Endodermal cell (in vitro differentiated cells): ENCODE results near the gene SMARCC1. TPM values are rescaled to one million over a fixed set of nuclear protein-coding genes. Genes with fewer than 3 reads are reported as not detected.

ENCODE experiments used
- DNase-seq: peaks from one replicate; pipeline ENCODE4 v3.0.0-alpha.2; 2017
- H3K27ac ChIP-seq: 2 replicates; pipeline ENCODE4 v1.5.1; 2013; ENCODE audit warnings: mild to moderate bottlenecking, low read depth, low read length, moderate library complexity
- H3K27me3 ChIP-seq: 2 replicates; pipeline ENCODE4 v1.6.1; 2013; ENCODE audit warnings: mild to moderate bottlenecking, low read length, moderate library complexity; ENCODE audit not compliant: insufficient read depth, control insufficient read depth, poor library complexity, severe bottlenecking
- H3K36me3 ChIP-seq: 2 replicates; pipeline ENCODE4 v1.7.0; 2013; ENCODE audit warnings: mild to moderate bottlenecking, low read length, moderate library complexity; ENCODE audit not compliant: control insufficient read depth, insufficient read depth
- H3K4me1 ChIP-seq: one replicate; pipeline ENCODE4 v1.7.0; 2013; ENCODE audit warnings: low read length; ENCODE audit not compliant: control insufficient read depth, insufficient read depth
- H3K4me3 ChIP-seq: 2 replicates; pipeline ENCODE4 v1.5.1; 2013; ENCODE audit warnings: mild to moderate bottlenecking, low read length, moderate library complexity
- H3K9ac ChIP-seq: 2 replicates; pipeline ENCODE4 v1.6.1; 2013; ENCODE audit warnings: mild to moderate bottlenecking, low read length, moderate library complexity; ENCODE audit not compliant: poor library complexity, severe bottlenecking; ENCODE audit errors: extremely low read depth
- H3K9me3 ChIP-seq: 2 replicates; pipeline ENCODE4 v1.6.1; 2013; ENCODE audit warnings: mild to moderate bottlenecking, low read length, moderate library complexity; ENCODE audit not compliant: control insufficient read depth
- H3K27ac Mint-ChIP-seq: 2 replicates; pipeline ENCODE4 v1.8.0; 2020; ENCODE audit warnings: mixed read lengths
- H3K27me3 Mint-ChIP-seq: 2 replicates; pipeline ENCODE4 v1.8.0; 2021; ENCODE audit warnings: mild to moderate bottlenecking, mixed read lengths; ENCODE audit not compliant: insufficient read depth
- H3K36me3 Mint-ChIP-seq: 2 replicates; pipeline ENCODE4 v1.8.0; 2020; ENCODE audit warnings: low read depth, mixed read lengths
- H3K4me1 Mint-ChIP-seq: 2 replicates; pipeline ENCODE4 v1.8.0; 2020; ENCODE audit warnings: mixed read lengths
- H3K4me3 Mint-ChIP-seq: 2 replicates; pipeline ENCODE4 v1.8.0; 2020; ENCODE audit warnings: mild to moderate bottlenecking, moderate library complexity, mixed read lengths
- H3K9me3 Mint-ChIP-seq: 2 replicates; pipeline ENCODE4 v1.8.0; 2020; ENCODE audit warnings: mild to moderate bottlenecking, mixed read lengths
- WGBS, 2 experiments: methylation state at CpG; one replicate each; pipeline versions ENCODE4 v1.1.5 to v1.1.7; 2013; ENCODE audit warnings: missing lambda C conversion rate in 2 of 2, mixed read lengths in 1 of 2; ENCODE audit not compliant: insufficient coverage in 1 of 2, insufficient read length in 1 of 2; 5-methylcytosine and 5-hydroxymethylcytosine counted together
- total RNA-seq, 2 donors: library from RNA; stranded (reverse); fragmentation: NEBNext Ultra II Directional in 1 of 2; extraction: Animal tissue kit (Norgen Biotek cat#: 25700) in 1 of 2; gene quantifications; 2 replicates in 1 of 2; 3 replicates in 1 of 2; pipeline ENCODE4 v1.2.1, GENCODE V29; 2021
- TF ChIP-seq, protein P1 (sequence below): fragments of 200-600 bp; sonication (generic); conservative IDR thresholded peaks from 2 replicates; pipeline ENCODE4 v1.5.0; 2021; ENCODE audit warnings: antibody characterized with exemption, mild to moderate bottlenecking

SMARCC1 gene
- total RNA-seq, 2 donors from 2014 or later = 200 to 231 TPM

- H3K4me3 ChIP-seq = no peak overlapping the region
- no peak overlapping the region for H3K27ac ChIP-seq
- Mint-ChIP-seq H3K36me3 (peaks cover 45% of the 10 kb centered on the region), H3K9me3 (no peaks in the 10 kb centered on the region), H3K4me1 (no peaks in the 10 kb centered on the region), H3K27ac (no peak overlapping the region), H3K4me3 (no peak overlapping the region), H3K27me3 (no peaks in the 10 kb centered on the region)
- WGBS, 2 experiments = 92 to 99% methylated on average over 4 to 7 of the region's 8 CpGs
- DNase-seq = no peak
- H3K27me3 ChIP-seq = no peaks in the 10 kb centered on the region
- peaks cover 50% of the 10 kb centered on the region for H3K36me3 ChIP-seq
- H3K9ac ChIP-seq = no peak overlapping the region
- H3K4me1 ChIP-seq = no peaks in the 10 kb centered on the region
- H3K9me3 ChIP-seq = no peaks in the 10 kb centered on the region
- TF ChIP-seq, protein P1, sequence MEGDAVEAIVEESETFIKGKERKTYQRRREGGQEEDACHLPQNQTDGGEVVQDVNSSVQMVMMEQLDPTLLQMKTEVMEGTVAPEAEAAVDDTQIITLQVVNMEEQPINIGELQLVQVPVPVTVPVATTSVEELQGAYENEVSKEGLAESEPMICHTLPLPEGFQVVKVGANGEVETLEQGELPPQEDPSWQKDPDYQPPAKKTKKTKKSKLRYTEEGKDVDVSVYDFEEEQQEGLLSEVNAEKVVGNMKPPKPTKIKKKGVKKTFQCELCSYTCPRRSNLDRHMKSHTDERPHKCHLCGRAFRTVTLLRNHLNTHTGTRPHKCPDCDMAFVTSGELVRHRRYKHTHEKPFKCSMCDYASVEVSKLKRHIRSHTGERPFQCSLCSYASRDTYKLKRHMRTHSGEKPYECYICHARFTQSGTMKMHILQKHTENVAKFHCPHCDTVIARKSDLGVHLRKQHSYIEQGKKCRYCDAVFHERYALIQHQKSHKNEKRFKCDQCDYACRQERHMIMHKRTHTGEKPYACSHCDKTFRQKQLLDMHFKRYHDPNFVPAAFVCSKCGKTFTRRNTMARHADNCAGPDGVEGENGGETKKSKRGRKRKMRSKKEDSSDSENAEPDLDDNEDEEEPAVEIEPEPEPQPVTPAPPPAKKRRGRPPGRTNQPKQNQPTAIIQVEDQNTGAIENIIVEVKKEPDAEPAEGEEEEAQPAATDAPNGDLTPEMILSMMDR = no peak
These were observed 9.6 kb downstream of the SMARCC1 start for GRCh38 chr3:47772047-47772446.

GRCh38 chr3:47766186-47766585 is 15.5 kb downstream of the SMARCC1 start:
- no peak overlapping the region for H3K9ac ChIP-seq
- WGBS, 2 experiments = 92% methylated on average over 2 to 4 of the region's 4 CpGs
- no peak overlapping the region for H3K4me3 Mint-ChIP-seq
- TF ChIP-seq, protein P1 = no peak
- no peaks in the 10 kb centered on the region for H3K9me3 ChIP-seq
- peak overlapping the region; percentile 70 for H3K27ac Mint-ChIP-seq
- peaks cover 60% of the 10 kb centered on the region for H3K36me3 ChIP-seq
- H3K27me3 ChIP-seq = no peaks in the 10 kb centered on the region
- no peak for DNase-seq
- H3K36me3 Mint-ChIP-seq = peaks cover 57% of the 10 kb centered on the region
- H3K4me3 ChIP-seq = no peak overlapping the region
- no peak overlapping the region for H3K27ac ChIP-seq
- H3K27me3 Mint-ChIP-seq = no peaks in the 10 kb centered on the region
- no peaks in the 10 kb centered on the region for H3K4me1 ChIP-seq
- no peaks in the 10 kb centered on the region for H3K4me1 Mint-ChIP-seq
- no peaks in the 10 kb centered on the region for H3K9me3 Mint-ChIP-seq

GRCh38 chr3:47762233-47762632 is 19.5 kb downstream of the SMARCC1 start:
- H3K27me3 Mint-ChIP-seq = no peaks in the 10 kb centered on the region
- no peak overlapping the region for H3K27ac ChIP-seq
- peaks cover 51% of the 10 kb centered on the region for H3K36me3 Mint-ChIP-seq
- no peaks in the 10 kb centered on the region for H3K4me1 Mint-ChIP-seq
- no peak overlapping the region for H3K9ac ChIP-seq
- H3K36me3 ChIP-seq = peaks cover 61% of the 10 kb centered on the region
- peak overlapping the region; percentile 74 for H3K27ac Mint-ChIP-seq
- H3K4me1 ChIP-seq = no peaks in the 10 kb centered on the region
- no peak overlapping the region for H3K4me3 ChIP-seq
- H3K4me3 Mint-ChIP-seq = no peak overlapping the region
- H3K27me3 ChIP-seq = no peaks in the 10 kb centered on the region
- H3K9me3 ChIP-seq = no peaks in the 10 kb centered on the region
- H3K9me3 Mint-ChIP-seq = no peaks in the 10 kb centered on the region
- TF ChIP-seq, protein P1 = no peak
- WGBS, 2 experiments = 50 to 71% methylated on average over 2 to 4 of the region's 4 CpGs
- DNase-seq = no peak
